ENCODE data around the gene LCE1D. TPM values are rescaled to one million over a fixed set of nuclear protein-coding genes. Genes with fewer than 3 reads are reported as not detected.

The LCE1D gene
- total and polyA plus RNA-seq, 2 donors (not counting 1 experiment from before 2014, with no cell fraction given): not detected

DNA sequence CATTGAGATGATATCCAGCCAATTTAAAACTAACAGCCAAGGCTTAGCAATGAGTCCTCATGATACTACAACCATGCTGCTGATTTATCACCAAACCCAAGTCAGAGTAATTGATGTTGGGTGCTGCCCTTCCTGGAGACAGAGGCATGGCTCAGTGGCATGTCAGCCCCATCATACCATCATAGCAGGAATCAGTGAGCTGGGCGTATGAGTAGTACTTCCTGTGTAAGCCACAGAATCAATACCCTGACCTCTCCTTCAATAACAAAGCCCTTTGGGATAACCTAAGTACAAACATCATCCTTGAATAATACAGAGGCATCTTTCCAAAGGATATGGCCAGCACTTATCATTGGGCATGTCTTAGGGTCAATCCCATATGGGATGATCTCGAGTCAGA lies 13.4 kb upstream of the LCE1D start:
- Histone ChIP-seq H3K27ac (ENCODE audit: insufficient read depth, low read length) (no peak overlapping the region), H3K4me1 (ENCODE audit: control insufficient read depth, extremely low read depth, insufficient read depth, low read length) (peaks cover 2% of the 10 kb centered on the region), H3K9me3 (ENCODE audit: control insufficient read depth, insufficient read depth, low read depth, low read length) (no peaks in the 10 kb centered on the region), H3K9ac (ENCODE audit: insufficient read depth, low read length) (no peak overlapping the region), H3K79me2 (ENCODE audit: control insufficient read depth, insufficient read depth, low read length) (no peaks in the 10 kb centered on the region), H3K4me3 (replicated peaks in 1 of 4; ENCODE audit: control extremely low read depth in 1 of 4, insufficient read depth in 1 of 4, low read depth in 3 of 4, low read length in 4 of 4) (no peak overlapping the region), H3K36me3 (ENCODE audit: control insufficient read depth, insufficient read depth, low read length) (no peaks in the 10 kb centered on the region), H3K4me2 (ENCODE audit: extremely low read depth, insufficient read depth, low read length) (no peak overlapping the region), H2AFZ (ENCODE audit: low read length) (no peak overlapping the region), H3K27me3 (ENCODE audit: control insufficient read depth, insufficient read depth, low read length) (no peaks in the 10 kb centered on the region), H4K20me1 (ENCODE audit: control insufficient read depth, extremely low read depth, insufficient read depth, low read length) (no peaks in the 10 kb centered on the region)
- DNase-seq (ENCODE audit: low read depth in 2 of 2): no peak
- TF ChIP-seq, protein P1, sequence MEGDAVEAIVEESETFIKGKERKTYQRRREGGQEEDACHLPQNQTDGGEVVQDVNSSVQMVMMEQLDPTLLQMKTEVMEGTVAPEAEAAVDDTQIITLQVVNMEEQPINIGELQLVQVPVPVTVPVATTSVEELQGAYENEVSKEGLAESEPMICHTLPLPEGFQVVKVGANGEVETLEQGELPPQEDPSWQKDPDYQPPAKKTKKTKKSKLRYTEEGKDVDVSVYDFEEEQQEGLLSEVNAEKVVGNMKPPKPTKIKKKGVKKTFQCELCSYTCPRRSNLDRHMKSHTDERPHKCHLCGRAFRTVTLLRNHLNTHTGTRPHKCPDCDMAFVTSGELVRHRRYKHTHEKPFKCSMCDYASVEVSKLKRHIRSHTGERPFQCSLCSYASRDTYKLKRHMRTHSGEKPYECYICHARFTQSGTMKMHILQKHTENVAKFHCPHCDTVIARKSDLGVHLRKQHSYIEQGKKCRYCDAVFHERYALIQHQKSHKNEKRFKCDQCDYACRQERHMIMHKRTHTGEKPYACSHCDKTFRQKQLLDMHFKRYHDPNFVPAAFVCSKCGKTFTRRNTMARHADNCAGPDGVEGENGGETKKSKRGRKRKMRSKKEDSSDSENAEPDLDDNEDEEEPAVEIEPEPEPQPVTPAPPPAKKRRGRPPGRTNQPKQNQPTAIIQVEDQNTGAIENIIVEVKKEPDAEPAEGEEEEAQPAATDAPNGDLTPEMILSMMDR (conservative IDR thresholded peaks at IDR 0.05 in 1 of 2, IDR thresholded peaks at IDR 0.05 in 1 of 2; ENCODE audit: low read depth in 1 of 2, low read length in 2 of 2): no peak
- no peak for TF ChIP-seq EZH2 (IDR thresholded peaks at IDR 0.05; ENCODE audit: low read length, missing control alignments)

DNA sequence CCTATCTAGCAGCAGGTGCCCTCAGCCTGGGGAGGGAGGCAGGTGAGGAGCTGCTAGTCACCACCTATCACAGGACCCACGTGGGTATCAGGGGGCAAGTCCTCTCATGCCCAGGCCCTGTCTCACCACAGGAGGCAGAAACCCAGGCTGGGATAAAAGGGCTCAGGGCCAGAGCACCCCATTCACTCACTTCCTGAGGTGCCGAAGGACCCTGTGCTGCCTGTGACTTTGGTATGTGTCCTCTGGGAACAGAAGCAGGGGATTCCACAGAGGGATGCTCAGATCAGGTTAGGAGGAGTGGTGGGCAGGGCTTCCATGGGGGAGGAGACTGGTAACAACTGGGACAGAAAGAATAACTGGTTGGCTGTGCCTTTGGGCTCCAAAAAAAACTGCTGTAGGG lies 10.4 kb upstream of the LCE1D start, which contains the start of gene LCE1E:
LCE1E (plus strand) TSS at position 181 of the 400 bp plus-strand sequence. CDS start 1,043 bp downstream, outside the sequence.
- no peaks in the 10 kb centered on the region for H3K27me3 ChIP-seq (ENCODE audit: control insufficient read depth, insufficient read depth, low read length)
- no peaks in the 10 kb centered on the region for H3K79me2 ChIP-seq (ENCODE audit: control insufficient read depth, insufficient read depth, low read length)
- H3K27ac ChIP-seq (ENCODE audit: insufficient read depth, low read length): no peak within 1 kb of the TSS
- no peaks in the 10 kb centered on the region for H4K20me1 ChIP-seq (ENCODE audit: control insufficient read depth, extremely low read depth, insufficient read depth, low read length)
- TF ChIP-seq, protein P1 (conservative IDR thresholded peaks at IDR 0.05 in 1 of 2, IDR thresholded peaks at IDR 0.05 in 1 of 2; ENCODE audit: low read depth in 1 of 2, low read length in 2 of 2): no peak
- TF ChIP-seq EZH2 (IDR thresholded peaks at IDR 0.05; ENCODE audit: low read length, missing control alignments): no peak
- H3K4me1 ChIP-seq (ENCODE audit: control insufficient read depth, extremely low read depth, insufficient read depth, low read length): peaks cover 2% of the 10 kb centered on the region
- DNase-seq (ENCODE audit: low read depth in 2 of 2): no peak
- H3K4me2 ChIP-seq (ENCODE audit: extremely low read depth, insufficient read depth, low read length): no peak within 1 kb of the TSS
- H3K36me3 ChIP-seq (ENCODE audit: control insufficient read depth, insufficient read depth, low read length): no peaks in the 10 kb centered on the region
- no peak within 1 kb of the TSS for H3K4me3 ChIP-seq (replicated peaks in 1 of 4; ENCODE audit: control extremely low read depth in 1 of 4, insufficient read depth in 1 of 4, low read depth in 3 of 4, low read length in 4 of 4)
- H3K9me3 ChIP-seq (ENCODE audit: control insufficient read depth, insufficient read depth, low read depth, low read length): no peaks in the 10 kb centered on the region
- H2AFZ ChIP-seq (ENCODE audit: low read length): no peak within 1 kb of the TSS
- no peak within 1 kb of the TSS for H3K9ac ChIP-seq (ENCODE audit: insufficient read depth, low read length)

DNA sequence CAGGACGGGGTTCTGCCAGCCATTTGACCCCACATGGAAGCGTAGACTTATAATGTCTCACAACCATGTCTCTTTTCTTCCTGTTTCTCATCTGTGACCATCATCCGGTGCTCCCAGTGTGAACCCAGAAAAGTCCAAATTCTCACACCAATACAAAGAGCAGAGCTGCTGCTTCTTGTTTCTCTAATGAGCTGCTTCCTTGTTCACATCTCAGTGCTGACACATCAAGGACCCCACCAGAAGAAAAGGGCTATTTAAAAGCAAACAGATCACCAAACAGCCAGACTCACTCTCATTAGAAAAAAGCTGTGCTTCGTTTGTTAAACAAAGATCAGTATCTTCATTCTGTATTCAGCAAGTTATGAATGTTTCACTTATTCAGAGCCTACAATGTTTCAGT lies 835 bp upstream of the LCE1D start:
- DNase-seq (ENCODE audit: low read depth in 2 of 2): no peak
- Histone ChIP-seq H3K79me2 (ENCODE audit: control insufficient read depth, insufficient read depth, low read length) (no peaks in the 10 kb centered on the region), H3K9me3 (ENCODE audit: control insufficient read depth, insufficient read depth, low read depth, low read length) (no peaks in the 10 kb centered on the region), H3K27ac (ENCODE audit: insufficient read depth, low read length) (no peak overlapping the region), H2AFZ (ENCODE audit: low read length) (no peak overlapping the region), H3K4me3 (replicated peaks in 1 of 4; ENCODE audit: control extremely low read depth in 1 of 4, insufficient read depth in 1 of 4, low read depth in 3 of 4, low read length in 4 of 4) (no peak overlapping the region), H4K20me1 (ENCODE audit: control insufficient read depth, extremely low read depth, insufficient read depth, low read length) (no peaks in the 10 kb centered on the region), H3K4me1 (ENCODE audit: control insufficient read depth, extremely low read depth, insufficient read depth, low read length) (no peaks in the 10 kb centered on the region), H3K9ac (ENCODE audit: insufficient read depth, low read length) (no peak overlapping the region), H3K27me3 (ENCODE audit: control insufficient read depth, insufficient read depth, low read length) (no peaks in the 10 kb centered on the region), H3K36me3 (ENCODE audit: control insufficient read depth, insufficient read depth, low read length) (no peaks in the 10 kb centered on the region), H3K4me2 (ENCODE audit: extremely low read depth, insufficient read depth, low read length) (no peak overlapping the region)
- TF ChIP-seq, protein P1 (conservative IDR thresholded peaks at IDR 0.05 in 1 of 2, IDR thresholded peaks at IDR 0.05 in 1 of 2; ENCODE audit: low read depth in 1 of 2, low read length in 2 of 2): no peak
- no peak for TF ChIP-seq EZH2 (IDR thresholded peaks at IDR 0.05; ENCODE audit: low read length, missing control alignments)
